ENCODE measurements around the gene FLNB.

FLNB gene

DNA sequence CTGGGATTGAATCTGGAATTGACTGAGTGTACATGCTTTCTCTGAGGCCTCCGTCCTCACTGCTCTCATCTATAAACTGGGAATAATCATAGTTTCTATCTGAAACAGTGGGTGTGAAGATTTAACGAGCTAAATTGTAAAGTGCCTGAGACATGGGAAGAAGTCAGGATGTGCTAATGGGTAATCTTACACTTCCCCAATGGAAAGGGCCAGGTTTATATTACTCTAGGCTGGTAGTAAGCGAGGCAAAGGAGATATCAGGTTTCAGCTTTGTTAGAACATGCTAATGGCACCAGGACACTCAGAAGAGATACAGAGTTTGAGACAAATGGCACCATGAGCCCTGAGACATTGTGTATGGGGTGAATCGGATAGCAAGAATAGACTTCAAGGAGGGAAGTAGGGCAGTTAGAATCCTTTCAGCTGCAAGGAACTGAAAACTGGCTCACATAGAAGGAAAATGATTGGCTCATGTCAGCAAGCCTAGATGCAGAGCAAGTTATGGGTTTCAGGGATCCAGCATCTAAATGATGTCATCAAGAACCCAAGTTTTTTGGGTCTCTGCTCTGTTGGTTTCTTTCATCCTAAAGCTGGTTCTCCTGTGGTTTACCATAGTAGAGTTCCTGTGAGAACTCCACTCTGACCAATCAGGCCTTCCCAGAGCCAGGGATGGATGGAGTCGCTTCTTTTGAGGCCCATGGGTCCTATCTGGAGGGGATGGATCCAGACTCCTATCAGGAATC is 21.8 kb downstream of the FLNB start (continued):
- TF ChIP-seq ZNF398 (tag by site-specific recombination; IDR thresholded peaks at IDR 0.05) (peak; percentile 17; the same call in 1 of the 2 replicates), ZNF114 (tag by site-specific recombination; IDR thresholded peaks at IDR 0.05) (no peak), FEZF1 (tag by site-specific recombination; IDR thresholded peaks at IDR 0.05) (peak; percentile 59), YY2 (tag by site-specific recombination; IDR thresholded peaks at IDR 0.05) (no peak), ZNF629 (tag by site-specific recombination; IDR thresholded peaks at IDR 0.05) (peak; percentile 49; the same call in 1 of the 2 replicates), ZNF302 (tag by site-specific recombination; IDR thresholded peaks at IDR 0.05; ENCODE audit: low read depth) (no peak), ZNF501 (tag by site-specific recombination; IDR thresholded peaks at IDR 0.05) (no peak), ZNF843 (tag by site-specific recombination; IDR thresholded peaks at IDR 0.05) (0 out of 2 replicates have a peak, but pooled peaks have one; percentile 56), ZNF658 (tag by site-specific recombination; IDR thresholded peaks at IDR 0.05) (no peak), GLIS2 (tag by site-specific recombination; IDR thresholded peaks at IDR 0.05) (no peak), ZNF416 (tag by site-specific recombination; IDR thresholded peaks at IDR 0.05) (no peak), ZNF426 (tag by site-specific recombination; IDR thresholded peaks at IDR 0.05) (no peak), ZBTB20 (tag by site-specific recombination; IDR thresholded peaks at IDR 0.05) (peak; percentile 9; the same call in 1 of the 2 replicates), ZNF175 (tag by site-specific recombination; IDR thresholded peaks at IDR 0.05) (no peak), ZNF221 (tag by site-specific recombination; IDR thresholded peaks at IDR 0.05; ENCODE audit: borderline replicate concordance) (no peak), ZNF596 (tag by site-specific recombination; IDR thresholded peaks at IDR 0.05) (no peak), IKZF3 (tag by site-specific recombination; IDR thresholded peaks at IDR 0.05) (peak; percentile 91), ZNF654 (tag by site-specific recombination; IDR thresholded peaks at IDR 0.05; ENCODE audit: low read depth) (no peak), ZNF785 (tag by site-specific recombination; IDR thresholded peaks at IDR 0.05) (no peak), YY1 (tag by site-specific recombination; IDR thresholded peaks at IDR 0.05) (no peak), INSM2 (tag by site-specific recombination; IDR thresholded peaks at IDR 0.05) (no peak), ZNF585B (tag by site-specific recombination; IDR thresholded peaks at IDR 0.05) (no peak), ZNF664 (tag by site-specific recombination; IDR thresholded peaks at IDR 0.05) (no peak), ZNF449 (tag by site-specific recombination; IDR thresholded peaks at IDR 0.05) (no peak)
- TF ChIP-seq, protein P1, sequence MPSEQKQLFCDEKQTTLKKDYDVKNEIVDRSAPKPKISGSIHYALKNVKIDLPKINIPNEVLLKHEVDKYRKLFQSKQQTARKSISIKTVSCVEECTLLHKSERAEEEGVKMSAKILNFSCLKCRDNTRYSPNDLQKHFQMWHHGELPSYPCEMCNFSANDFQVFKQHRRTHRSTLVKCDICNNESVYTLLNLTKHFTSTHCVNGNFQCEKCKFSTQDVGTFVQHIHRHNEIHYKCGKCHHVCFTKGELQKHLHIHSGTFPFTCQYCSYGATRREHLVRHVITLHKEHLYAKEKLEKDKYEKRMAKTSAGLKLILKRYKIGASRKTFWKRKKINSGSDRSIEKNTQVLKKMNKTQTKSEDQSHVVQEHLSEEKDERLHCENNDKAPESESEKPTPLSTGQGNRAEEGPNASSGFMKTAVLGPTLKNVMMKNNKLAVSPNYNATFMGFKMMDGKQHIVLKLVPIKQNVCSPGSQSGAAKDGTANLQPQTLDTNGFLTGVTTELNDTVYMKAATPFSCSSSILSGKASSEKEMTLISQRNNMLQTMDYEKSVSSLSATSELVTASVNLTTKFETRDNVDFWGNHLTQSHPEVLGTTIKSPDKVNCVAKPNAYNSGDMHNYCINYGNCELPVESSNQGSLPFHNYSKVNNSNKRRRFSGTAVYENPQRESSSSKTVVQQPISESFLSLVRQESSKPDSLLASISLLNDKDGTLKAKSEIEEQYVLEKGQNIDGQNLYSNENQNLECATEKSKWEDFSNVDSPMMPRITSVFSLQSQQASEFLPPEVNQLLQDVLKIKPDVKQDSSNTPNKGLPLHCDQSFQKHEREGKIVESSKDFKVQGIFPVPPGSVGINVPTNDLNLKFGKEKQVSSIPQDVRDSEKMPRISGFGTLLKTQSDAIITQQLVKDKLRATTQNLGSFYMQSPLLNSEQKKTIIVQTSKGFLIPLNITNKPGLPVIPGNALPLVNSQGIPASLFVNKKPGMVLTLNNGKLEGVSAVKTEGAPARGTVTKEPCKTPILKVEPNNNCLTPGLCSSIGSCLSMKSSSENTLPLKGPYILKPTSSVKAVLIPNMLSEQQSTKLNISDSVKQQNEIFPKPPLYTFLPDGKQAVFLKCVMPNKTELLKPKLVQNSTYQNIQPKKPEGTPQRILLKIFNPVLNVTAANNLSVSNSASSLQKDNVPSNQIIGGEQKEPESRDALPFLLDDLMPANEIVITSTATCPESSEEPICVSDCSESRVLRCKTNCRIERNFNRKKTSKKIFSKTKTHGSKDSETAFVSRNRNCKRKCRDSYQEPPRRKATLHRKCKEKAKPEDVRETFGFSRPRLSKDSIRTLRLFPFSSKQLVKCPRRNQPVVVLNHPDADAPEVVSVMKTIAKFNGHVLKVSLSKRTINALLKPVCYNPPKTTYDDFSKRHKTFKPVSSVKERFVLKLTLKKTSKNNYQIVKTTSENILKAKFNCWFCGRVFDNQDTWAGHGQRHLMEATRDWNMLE (tag by site-specific recombination; conservative IDR thresholded peaks at IDR 0.05; ENCODE audit: low read depth), result no peak
- TF ChIP-seq, protein P2, sequence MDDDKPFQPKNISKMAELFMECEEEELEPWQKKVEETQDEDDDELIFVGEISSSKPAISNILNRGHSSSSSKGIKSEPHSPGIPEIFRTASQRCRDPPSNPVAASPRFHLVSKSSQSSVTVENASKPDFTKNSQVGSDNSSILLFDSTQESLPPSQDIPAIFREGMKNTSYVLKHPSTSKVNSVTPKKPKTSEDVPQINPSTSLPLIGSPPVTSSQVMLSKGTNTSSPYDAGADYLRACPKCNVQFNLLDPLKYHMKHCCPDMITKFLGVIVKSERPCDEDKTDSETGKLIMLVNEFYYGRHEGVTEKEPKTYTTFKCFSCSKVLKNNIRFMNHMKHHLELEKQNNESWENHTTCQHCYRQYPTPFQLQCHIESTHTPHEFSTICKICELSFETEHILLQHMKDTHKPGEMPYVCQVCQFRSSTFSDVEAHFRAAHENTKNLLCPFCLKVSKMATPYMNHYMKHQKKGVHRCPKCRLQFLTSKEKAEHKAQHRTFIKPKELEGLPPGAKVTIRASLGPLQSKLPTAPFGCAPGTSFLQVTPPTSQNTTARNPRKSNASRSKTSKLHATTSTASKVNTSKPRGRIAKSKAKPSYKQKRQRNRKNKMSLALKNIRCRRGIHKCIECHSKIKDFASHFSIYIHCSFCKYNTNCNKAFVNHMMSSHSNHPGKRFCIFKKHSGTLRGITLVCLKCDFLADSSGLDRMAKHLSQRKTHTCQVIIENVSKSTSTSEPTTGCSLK (tag by site-specific recombination; IDR thresholded peaks at IDR 0.05), result no peak

All from HEK293 (cell line).